IPS DF 6.9 (cell line): Measurements from ENCODE around the gene ATG4B.

Experiments used
- DNase-seq: peaks from one replicate; pipeline ENCODE4 v3.0.0-alpha.2; 2013; ENCODE audit warnings: low read depth, low spot score
- H3K27ac ChIP-seq: one replicate; pipeline ENCODE4 v1.5.1; 2013; ENCODE audit warnings: low read length, control low read depth
- H3K27me3 ChIP-seq: 2 replicates; pipeline ENCODE4 v1.6.1; 2013; ENCODE audit warnings: mild to moderate bottlenecking, low read length; ENCODE audit not compliant: control insufficient read depth, insufficient read depth
- H3K36me3 ChIP-seq: 2 replicates; pipeline ENCODE4 v1.6.1; 2013; ENCODE audit warnings: low read length; ENCODE audit not compliant: control insufficient read depth, insufficient read depth
- H3K4me1 ChIP-seq: 2 replicates; pipeline ENCODE4 v1.6.1; 2013; ENCODE audit warnings: low read length; ENCODE audit not compliant: control insufficient read depth, insufficient read depth
- H3K4me3 ChIP-seq: 2 replicates; pipeline ENCODE4 v1.5.1; 2013; ENCODE audit warnings: mild to moderate bottlenecking, low read length
- H3K9me3 ChIP-seq: 2 replicates; pipeline ENCODE4 v1.6.1; 2013; ENCODE audit warnings: low read length, inconsistent platforms; ENCODE audit not compliant: control insufficient read depth, insufficient read depth
- WGBS: extraction: QIAGEN DNeasy Blood & Tissue Kit; methylation state at CpG from one replicate; pipeline ENCODE4 v1.1.7; 2013; ENCODE audit warnings: mixed read lengths, missing lambda C conversion rate; ENCODE audit not compliant: insufficient read length, insufficient coverage; 5-methylcytosine and 5-hydroxymethylcytosine counted together

The ATG4B gene

GRCh38 chr2:241601841-241602240 is 35.7 kb upstream of the ATG4B start:
- no peaks in the 10 kb centered on the region for H3K4me1 ChIP-seq
- no peaks in the 10 kb centered on the region for H3K9me3 ChIP-seq
- no peak overlapping the region for H3K4me3 ChIP-seq
- no CpG with 5 or more reads among the region's 13 CpGs for WGBS
- no peaks in the 10 kb centered on the region; the same call in 1 of the 2 replicates for H3K36me3 ChIP-seq
- DNase-seq: no peak
- no peaks in the 10 kb centered on the region for H3K27me3 ChIP-seq
- H3K27ac ChIP-seq: no peak overlapping the region

GRCh38 chr2:241602720-241603119 is 34.8 kb upstream of the ATG4B start:
- no CpG with 5 or more reads among the region's 17 CpGs for WGBS

GRCh38 chr2:241603686-241604085 is 33.8 kb upstream of the ATG4B start:
- WGBS: no CpG with 5 or more reads among the region's 5 CpGs
- no peaks in the 10 kb centered on the region for H3K4me1 ChIP-seq
- H3K9me3 ChIP-seq: no peaks in the 10 kb centered on the region
- no peak overlapping the region for H3K4me3 ChIP-seq
- H3K27ac ChIP-seq: no peak overlapping the region
- H3K36me3 ChIP-seq: no peaks in the 10 kb centered on the region; the same call in 1 of the 2 replicates
- DNase-seq: no peak
- H3K27me3 ChIP-seq: no peaks in the 10 kb centered on the region

More at GRCh38 chr2:241602720-241603119, 34.8 kb upstream of the ATG4B start:
- H3K36me3 ChIP-seq: no peaks in the 10 kb centered on the region; the same call in 1 of the 2 replicates
- H3K9me3 ChIP-seq: no peaks in the 10 kb centered on the region
- no peak overlapping the region for H3K4me3 ChIP-seq
- no peak for DNase-seq
- H3K27ac ChIP-seq: no peak overlapping the region
- no peaks in the 10 kb centered on the region for H3K27me3 ChIP-seq
- no peaks in the 10 kb centered on the region for H3K4me1 ChIP-seq

GRCh38 chr2:241606186-241606585 is 31.3 kb upstream of the ATG4B start:
- Histone ChIP-seq H3K36me3 (no peaks in the 10 kb centered on the region; the same call in 1 of the 2 replicates), H3K4me1 (no peaks in the 10 kb centered on the region), H3K4me3 (no peak overlapping the region), H3K9me3 (no peaks in the 10 kb centered on the region), H3K27me3 (no peaks in the 10 kb centered on the region), H3K27ac (no peak overlapping the region)
- no peak for DNase-seq
- no CpG with 5 or more reads among the region's 8 CpGs for WGBS

GRCh38 chr2:241607162-241607885 is 30.2 kb upstream of the ATG4B start:
- no peak for DNase-seq
- Histone ChIP-seq H3K4me3 (no peak overlapping the region), H3K9me3 (no peaks in the 10 kb centered on the region), H3K4me1 (no peaks in the 10 kb centered on the region), H3K27ac (no peak overlapping the region), H3K27me3 (no peaks in the 10 kb centered on the region), H3K36me3 (no peaks in the 10 kb centered on the region; the same call in 1 of the 2 replicates)
- no CpG with 5 or more reads among the region's 27 CpGs for WGBS

GRCh38 chr2:241608881-241609280 is 28.6 kb upstream of the ATG4B start:
- H3K36me3 ChIP-seq: no peaks in the 10 kb centered on the region
- DNase-seq: no peak
- no peaks in the 10 kb centered on the region for H3K4me1 ChIP-seq
- no peaks in the 10 kb centered on the region for H3K27me3 ChIP-seq
- WGBS: no CpG with 5 or more reads among the region's 10 CpGs
- no peak overlapping the region for H3K27ac ChIP-seq
- H3K4me3 ChIP-seq: no peak overlapping the region
- H3K9me3 ChIP-seq: no peaks in the 10 kb centered on the region

- Histone ChIP-seq H3K4me3 (peak overlapping the region; percentile 51; the same call in 1 of the 2 replicates), H3K9me3 (no peaks in the 10 kb centered on the region), H3K27me3 (no peaks in the 10 kb centered on the region), H3K36me3 (no peaks in the 10 kb centered on the region), H3K4me1 (no peaks in the 10 kb centered on the region), H3K27ac (no peak overlapping the region)
- peak; percentile 88 for DNase-seq
- no CpG with 5 or more reads among the region's 76 CpGs for WGBS
These were observed 27.4 kb upstream of the ATG4B start for GRCh38 chr2:241609859-241610793.

GRCh38 chr2:241611062-241611461 is 26.4 kb upstream of the ATG4B start:
- H3K4me3 ChIP-seq: no peak overlapping the region
- DNase-seq: no peak
- no peaks in the 10 kb centered on the region for H3K36me3 ChIP-seq
- no peak overlapping the region for H3K27ac ChIP-seq
- no peaks in the 10 kb centered on the region for H3K9me3 ChIP-seq
- no CpG with 5 or more reads among the region's 13 CpGs for WGBS
- H3K4me1 ChIP-seq: no peaks in the 10 kb centered on the region
- no peaks in the 10 kb centered on the region for H3K27me3 ChIP-seq

- H3K4me1 ChIP-seq: no peaks in the 10 kb centered on the region; the same call in 1 of the 2 replicates
- no peaks in the 10 kb centered on the region for H3K9me3 ChIP-seq
- DNase-seq: no peak
These were observed 25.1 kb upstream of the ATG4B start for GRCh38 chr2:241612156-241613016.

More at GRCh38 chr2:241612156-241613016, 25.1 kb upstream of the ATG4B start:
- Histone ChIP-seq H3K36me3 (no peaks in the 10 kb centered on the region), H3K27ac (no peak overlapping the region), H3K27me3 (no peaks in the 10 kb centered on the region), H3K4me3 (no peak overlapping the region)
- WGBS: no CpG with 5 or more reads among the region's 20 CpGs
